Astrocyte (in vitro differentiated cells and primary cell): ENCODE data around the gene PLGRKT. TPM values are rescaled to one million over a fixed set of nuclear protein-coding genes. Genes with fewer than 3 reads are reported as not detected.
"Not testable (repeated sequence)": the region's sequence is repeated elsewhere in the genome, so short reads cannot be mapped to it uniquely, and the experiment has no call there.

Source experiments
- DNase-seq: peaks from one replicate; pipeline ENCODE4 v3.0.0-alpha.2; 2010; ENCODE audit warnings: low read depth
- FAIRE-seq: peaks from 2 replicates; lab custom pipeline; 2011; peaks lifted over from hg19 to GRCh38; lab: Jason Lieb, UNC
- H2AFZ ChIP-seq: 2 replicates; pipeline ENCODE4 v1.6.0; 2012; ENCODE audit warnings: low read depth, low read length, inconsistent platforms
- H3K27ac ChIP-seq: 2 replicates; pipeline ENCODE4 v1.5.1; 2011; ENCODE audit warnings: low read depth, low read length, inconsistent platforms
- H3K27me3 ChIP-seq: 2 replicates; pipeline ENCODE4 v1.6.0; 2011; ENCODE audit warnings: low read length, inconsistent platforms; ENCODE audit not compliant: insufficient read depth
- H3K36me3 ChIP-seq: 2 replicates; pipeline ENCODE4 v1.5.1; 2011; ENCODE audit warnings: low read length, inconsistent platforms; ENCODE audit not compliant: insufficient read depth
- H3K4me1 ChIP-seq: 2 replicates; pipeline ENCODE4 v1.5.1; 2011; ENCODE audit warnings: low read length, inconsistent platforms; ENCODE audit not compliant: insufficient read depth
- H3K4me2 ChIP-seq: 2 replicates; pipeline ENCODE4 v1.6.0; 2012; ENCODE audit warnings: low read length, inconsistent platforms
- H3K4me3 ChIP-seq: 2 replicates; pipeline ENCODE4 v1.5.1; 2011; ENCODE audit warnings: low read depth, mild to moderate bottlenecking, low read length, inconsistent platforms; ENCODE audit not compliant: insufficient read depth
- H3K79me2 ChIP-seq: 2 replicates; pipeline ENCODE4 v1.6.0; 2012; ENCODE audit warnings: mild to moderate bottlenecking, low read length, inconsistent platforms; ENCODE audit not compliant: insufficient read depth
- H3K9ac ChIP-seq: 2 replicates; pipeline ENCODE4 v1.6.0; 2012; ENCODE audit warnings: mild to moderate bottlenecking, low read length, inconsistent platforms
- H3K9me3 ChIP-seq: 2 replicates; pipeline ENCODE4 v1.5.1; 2012; ENCODE audit warnings: low read depth, mild to moderate bottlenecking, low read length, inconsistent platforms; ENCODE audit not compliant: insufficient read depth
- H4K20me1 ChIP-seq: 2 replicates; pipeline ENCODE4 v1.6.0; 2012; ENCODE audit warnings: low read length, inconsistent platforms; ENCODE audit not compliant: insufficient read depth
- H3K27ac Mint-ChIP-seq: one replicate; pipeline ENCODE4 v1.8.0; 2021; ENCODE audit warnings: mild to moderate bottlenecking, mixed read lengths; ENCODE audit not compliant: unreplicated experiment
- H3K27me3 Mint-ChIP-seq: one replicate; pipeline ENCODE4 v1.8.0; 2021; ENCODE audit warnings: low read depth, mixed read lengths; ENCODE audit not compliant: unreplicated experiment
- H3K36me3 Mint-ChIP-seq: one replicate; pipeline ENCODE4 v1.8.0; 2021; ENCODE audit warnings: low read depth, mixed read lengths; ENCODE audit not compliant: unreplicated experiment
- H3K4me1 Mint-ChIP-seq: one replicate; pipeline ENCODE4 v1.8.0; 2021; ENCODE audit warnings: low read depth, mixed read lengths; ENCODE audit not compliant: unreplicated experiment
- H3K4me3 Mint-ChIP-seq: one replicate; pipeline ENCODE4 v1.8.0; 2021; ENCODE audit warnings: mild to moderate bottlenecking, moderate library complexity, mixed read lengths; ENCODE audit not compliant: unreplicated experiment
- H3K9me3 Mint-ChIP-seq: one replicate; pipeline ENCODE4 v1.8.0; 2021; ENCODE audit warnings: mild to moderate bottlenecking, mixed read lengths; ENCODE audit not compliant: unreplicated experiment
- EZH2 ChIP-seq: IDR thresholded peaks from 2 replicates; pipeline ENCODE4 v1.6.1; 2012; ENCODE audit warnings: mild to moderate bottlenecking, low read length, inconsistent platforms; ENCODE audit not compliant: insufficient read depth
- total RNA-seq: library from RNA; stranded (reverse); gene quantifications from 2 replicates; pipeline ENCODE4 v1.2.1, GENCODE V29; 2021
- TF ChIP-seq, protein P1 (sequence below): IDR thresholded peaks from 2 replicates; pipeline ENCODE4 v1.5.1; 2011; ENCODE audit warnings: low read depth, mild to moderate bottlenecking, inconsistent platforms, low read length, moderate library complexity; ENCODE audit not compliant: insufficient read depth

Gene PLGRKT
- total RNA-seq, 1 donor from 2014 or later: 10.6 TPM

DNA sequence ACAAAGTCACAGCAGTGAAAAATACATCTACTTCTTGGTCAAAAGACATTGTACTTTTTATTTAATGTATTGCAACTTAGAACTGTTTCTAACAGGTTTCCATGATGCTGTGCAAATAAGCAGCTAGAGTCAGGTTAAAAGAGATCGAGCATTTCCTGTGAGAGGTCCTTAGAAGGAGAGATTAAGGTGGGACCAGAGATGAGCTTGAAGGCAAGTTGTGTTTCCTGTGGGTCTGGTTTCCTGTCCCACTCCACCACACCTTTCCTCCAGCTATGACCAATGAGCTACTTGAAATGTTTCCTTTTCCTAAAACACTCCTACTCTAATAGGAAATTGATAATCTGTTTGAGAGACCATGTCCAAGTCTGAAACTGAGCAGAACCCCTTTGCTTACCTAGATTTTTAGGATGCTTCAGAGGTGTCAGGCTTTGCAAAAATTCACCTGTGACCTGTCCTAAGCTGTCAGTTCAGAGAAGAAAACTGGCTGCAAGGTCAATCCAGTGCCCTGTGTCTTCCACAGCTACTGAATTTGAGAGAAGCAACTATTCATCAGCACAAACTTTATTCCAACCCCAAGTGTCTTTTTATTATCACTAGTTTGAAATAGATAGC lies 85.0 kb downstream of the PLGRKT start:
- Histone ChIP-seq H4K20me1 (no peaks in the 10 kb centered on the region), H3K27me3 (no peaks in the 10 kb centered on the region), H3K27ac (no peak overlapping the region), H3K9ac (no peak overlapping the region), H3K4me1 (no peaks in the 10 kb centered on the region), H3K9me3 (no peaks in the 10 kb centered on the region), H3K4me2 (no peak overlapping the region), H2AFZ (no peak overlapping the region), H3K79me2 (no peaks in the 10 kb centered on the region), H3K4me3 (no peak overlapping the region), H3K36me3 (peaks cover 4% of the 10 kb centered on the region)
- H3K27ac Mint-ChIP-seq: no peak overlapping the region
- no peaks in the 10 kb centered on the region for H3K36me3 Mint-ChIP-seq
- peaks cover 2% of the 10 kb centered on the region for H3K27me3 Mint-ChIP-seq
- no peak for FAIRE-seq
- TF ChIP-seq, protein P1, sequence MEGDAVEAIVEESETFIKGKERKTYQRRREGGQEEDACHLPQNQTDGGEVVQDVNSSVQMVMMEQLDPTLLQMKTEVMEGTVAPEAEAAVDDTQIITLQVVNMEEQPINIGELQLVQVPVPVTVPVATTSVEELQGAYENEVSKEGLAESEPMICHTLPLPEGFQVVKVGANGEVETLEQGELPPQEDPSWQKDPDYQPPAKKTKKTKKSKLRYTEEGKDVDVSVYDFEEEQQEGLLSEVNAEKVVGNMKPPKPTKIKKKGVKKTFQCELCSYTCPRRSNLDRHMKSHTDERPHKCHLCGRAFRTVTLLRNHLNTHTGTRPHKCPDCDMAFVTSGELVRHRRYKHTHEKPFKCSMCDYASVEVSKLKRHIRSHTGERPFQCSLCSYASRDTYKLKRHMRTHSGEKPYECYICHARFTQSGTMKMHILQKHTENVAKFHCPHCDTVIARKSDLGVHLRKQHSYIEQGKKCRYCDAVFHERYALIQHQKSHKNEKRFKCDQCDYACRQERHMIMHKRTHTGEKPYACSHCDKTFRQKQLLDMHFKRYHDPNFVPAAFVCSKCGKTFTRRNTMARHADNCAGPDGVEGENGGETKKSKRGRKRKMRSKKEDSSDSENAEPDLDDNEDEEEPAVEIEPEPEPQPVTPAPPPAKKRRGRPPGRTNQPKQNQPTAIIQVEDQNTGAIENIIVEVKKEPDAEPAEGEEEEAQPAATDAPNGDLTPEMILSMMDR: no peak
- peaks cover 6% of the 10 kb centered on the region for H3K9me3 Mint-ChIP-seq
- no peak for DNase-seq
- peaks cover 10% of the 10 kb centered on the region for H3K4me1 Mint-ChIP-seq
- no peak overlapping the region for H3K4me3 Mint-ChIP-seq

DNA sequence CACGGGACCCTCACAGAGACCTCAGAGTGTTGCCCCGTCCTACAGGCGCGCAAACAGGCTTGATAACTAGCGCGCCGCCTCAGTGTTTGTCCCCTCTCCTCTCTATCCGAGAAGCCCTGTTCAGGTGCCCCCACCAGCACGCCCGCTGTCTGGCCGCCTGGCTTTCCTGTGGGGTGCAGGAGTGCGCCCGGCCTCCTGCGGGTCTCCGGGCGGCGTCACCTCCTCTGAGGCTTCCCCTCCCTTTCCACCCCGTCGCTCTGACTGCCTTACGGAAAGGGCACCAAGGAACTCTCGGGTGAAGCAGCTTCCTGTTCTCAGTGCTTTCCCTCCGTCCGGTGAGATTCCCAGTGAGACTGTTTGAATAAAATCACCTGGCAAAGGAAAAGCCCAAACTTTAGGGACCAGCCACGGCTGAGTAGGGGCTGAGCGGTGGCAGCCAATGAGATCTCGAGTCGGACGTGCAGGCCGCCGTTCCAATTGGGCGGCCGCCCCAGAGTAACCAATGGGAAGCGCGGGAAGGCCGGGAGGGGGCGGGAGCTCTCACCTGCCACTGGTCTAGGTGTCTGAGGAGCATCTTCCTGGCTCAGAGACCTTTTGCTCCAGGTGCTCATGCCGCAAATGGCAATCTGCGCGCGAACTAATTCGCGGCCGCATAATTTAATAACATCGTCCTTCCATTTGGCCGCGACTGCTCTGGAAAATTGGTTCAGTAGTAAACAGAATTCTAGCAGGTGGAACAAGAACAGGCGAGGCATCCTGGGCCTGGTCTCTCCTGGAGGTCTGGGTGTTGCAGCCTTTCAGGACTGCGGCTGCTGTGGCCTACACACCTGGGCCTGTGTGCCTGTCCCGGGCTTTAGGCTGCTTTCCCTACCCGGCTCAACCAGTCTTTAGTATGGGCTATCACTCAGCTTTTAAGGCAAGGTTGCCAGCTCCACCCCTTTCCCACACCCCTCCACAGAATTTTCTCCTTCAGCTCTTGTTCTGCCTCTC lies 98.4 kb downstream of the PLGRKT start, which contains the start of gene RLN1:
Gene RLN1, minus strand, starts transcription at position 885 of the 990 bp plus-strand sequence. Its CDS starts 130 bp downstream, at position 755.
- H3K36me3 Mint-ChIP-seq, DNase-seq, H3K9me3 Mint-ChIP-seq, H3K36me3 ChIP-seq, H3K9me3 ChIP-seq, H3K79me2 ChIP-seq, H3K27me3 ChIP-seq, H3K27ac ChIP-seq, H4K20me1 ChIP-seq, H3K9ac ChIP-seq, H3K4me3 ChIP-seq, H3K4me1 Mint-ChIP-seq, H3K27ac Mint-ChIP-seq, H3K4me1 ChIP-seq, H3K27me3 Mint-ChIP-seq: not testable (repeated sequence)
- peak; percentile 41 for FAIRE-seq
- H3K4me2 ChIP-seq: peak within 1 kb of the TSS; percentile 70
- H3K4me3 Mint-ChIP-seq: peak within 1 kb of the TSS; percentile 17
- H2AFZ ChIP-seq: peak within 1 kb of the TSS; percentile 21

DNA sequence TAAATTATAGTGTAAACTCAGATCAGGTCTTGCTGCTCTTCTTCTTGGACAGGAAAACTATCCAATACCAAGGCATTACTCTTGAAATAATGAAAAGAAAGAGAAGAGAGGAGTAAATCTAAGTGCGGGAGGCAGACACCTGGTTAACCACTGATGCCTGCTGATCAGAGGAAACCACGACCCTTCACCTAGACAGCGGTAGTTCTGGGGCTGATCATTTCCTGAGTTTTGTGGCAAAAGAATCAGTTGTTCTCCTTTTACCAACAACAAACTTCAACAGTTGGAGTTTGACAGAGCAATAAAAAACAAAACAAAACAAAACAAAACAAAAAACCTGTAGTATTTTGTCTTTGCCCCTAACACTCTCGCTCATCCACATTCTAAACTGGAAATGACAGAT lies 101.0 kb downstream of the PLGRKT start:
- no peak for TF ChIP-seq EZH2
- Histone ChIP-seq H3K9ac (no peak overlapping the region), H3K4me1 (no peaks in the 10 kb centered on the region), H3K27ac (no peak overlapping the region), H3K36me3 (no peaks in the 10 kb centered on the region), H3K4me2 (no peak overlapping the region), H4K20me1 (no peaks in the 10 kb centered on the region), H2AFZ (no peak overlapping the region), H3K79me2 (no peaks in the 10 kb centered on the region), H3K4me3 (no peak overlapping the region), H3K27me3 (no peaks in the 10 kb centered on the region), H3K9me3 (no peaks in the 10 kb centered on the region)
- H3K4me3 Mint-ChIP-seq: no peak overlapping the region
- peaks cover 3% of the 10 kb centered on the region for H3K4me1 Mint-ChIP-seq
- no peak for DNase-seq
- no peak overlapping the region for H3K27ac Mint-ChIP-seq
- H3K36me3 Mint-ChIP-seq: no peaks in the 10 kb centered on the region
- FAIRE-seq: no peak
- no peaks in the 10 kb centered on the region for H3K9me3 Mint-ChIP-seq
- no peaks in the 10 kb centered on the region for H3K27me3 Mint-ChIP-seq

DNA sequence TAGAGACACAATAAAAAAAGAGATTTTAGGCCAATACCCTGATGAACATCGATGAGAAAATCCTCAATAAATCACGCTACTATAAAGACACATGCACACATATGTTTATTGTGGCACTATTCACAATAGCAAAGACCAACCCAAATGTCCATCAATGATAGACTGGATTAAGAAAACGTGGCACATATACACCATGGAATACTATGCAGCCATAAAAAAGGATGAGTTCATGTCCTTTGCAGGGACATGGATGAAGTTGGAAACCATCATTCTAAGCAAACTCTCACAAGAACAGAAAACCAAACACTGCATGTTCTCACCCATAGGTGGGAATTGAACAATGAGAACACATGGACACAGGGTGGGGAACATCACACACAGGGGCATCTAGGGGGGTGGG lies 106.4 kb downstream of the PLGRKT start:
- H3K79me2 ChIP-seq, H3K27me3 ChIP-seq, H3K27ac Mint-ChIP-seq, H3K36me3 ChIP-seq, H3K27me3 Mint-ChIP-seq, H3K9me3 Mint-ChIP-seq, H3K4me3 Mint-ChIP-seq, H3K9me3 ChIP-seq, H3K27ac ChIP-seq, H2AFZ ChIP-seq, DNase-seq, H3K4me1 Mint-ChIP-seq, H3K36me3 Mint-ChIP-seq, H3K4me3 ChIP-seq, H4K20me1 ChIP-seq, H3K4me2 ChIP-seq, H3K4me1 ChIP-seq, FAIRE-seq, H3K9ac ChIP-seq: not testable (repeated sequence)
